Effector memory CD8-positive, alpha-beta T cell (primary cell): ENCODE measurements around the gene SLC4A3.

ENCODE experiments used
- ATAC-seq: fragments of 150-1000 bp; cut with Tn5 transposase; replicated peaks from 2 replicates; pipeline ENCODE4 v1.10.0; 2021; ENCODE audit warnings: mild to moderate bottlenecking, moderate library complexity
- DNase-seq, 3 experiments: peaks; one replicate each; pipeline ENCODE4 v3.0.0; 2021
- H3K27ac Mint-ChIP-seq, 2 donors: one replicate each; pipeline ENCODE4 v1.8.0; 2022; ENCODE audit warnings: mild to moderate bottlenecking in 2 of 2, mixed read lengths in 2 of 2, moderate library complexity in 2 of 2
- H3K27me3 Mint-ChIP-seq, 2 donors: one replicate each; pipeline ENCODE4 v1.8.0; 2022; ENCODE audit warnings: mixed read lengths in 2 of 2
- H3K36me3 Mint-ChIP-seq: one replicate; pipeline ENCODE4 v1.8.0; 2022; ENCODE audit warnings: mild to moderate bottlenecking, moderate library complexity, mixed read lengths; ENCODE audit not compliant: insufficient read depth
- H3K4me1 Mint-ChIP-seq, 2 donors: one replicate each; pipeline ENCODE4 v1.8.0; 2022; ENCODE audit warnings: low read depth in 2 of 2, mixed read lengths in 2 of 2
- H3K4me3 Mint-ChIP-seq, 2 donors: one replicate each; pipeline ENCODE4 v1.8.0; 2022; ENCODE audit warnings: mild to moderate bottlenecking in 2 of 2, mixed read lengths in 2 of 2, moderate library complexity in 2 of 2
- H3K9me3 Mint-ChIP-seq, 2 donors: one replicate each; pipeline ENCODE4 v1.8.0; 2022; ENCODE audit warnings: mixed read lengths in 2 of 2

Gene SLC4A3

DNA sequence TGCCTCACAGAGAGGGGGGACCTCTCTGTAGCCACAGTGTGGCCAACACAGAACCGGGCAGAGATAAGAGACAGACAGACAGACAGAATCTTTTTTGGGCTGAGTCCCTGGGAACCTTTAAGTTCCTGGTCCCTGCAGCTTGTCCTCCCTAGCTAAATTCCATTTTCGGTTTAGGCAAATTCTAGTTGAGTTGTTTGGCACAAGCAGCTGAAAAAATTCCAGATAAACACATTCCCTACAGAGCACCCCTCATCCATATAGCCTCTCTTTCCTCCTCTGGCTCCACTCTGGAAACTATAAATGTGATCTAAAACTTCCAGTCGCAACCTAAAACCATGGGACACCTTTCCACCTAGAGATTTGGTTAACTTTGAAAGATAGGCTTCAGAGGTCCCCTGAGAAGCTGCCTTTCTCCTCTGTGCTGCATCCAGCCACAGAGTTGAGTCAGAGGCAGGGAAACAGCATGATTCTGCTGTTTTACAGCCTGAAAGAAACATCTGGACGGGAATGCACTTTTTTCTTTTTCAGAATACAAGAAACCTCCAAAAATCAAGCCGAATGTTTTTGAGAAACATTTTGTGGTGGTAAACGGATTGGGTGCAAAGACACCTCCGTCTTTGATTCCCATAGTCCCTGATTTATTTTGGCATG is 30.9 kb downstream of the SLC4A3 start:
- no peaks in the 10 kb centered on the region for H3K4me1 Mint-ChIP-seq
- ATAC-seq (no peak), DNase-seq (no peak)
- peaks cover 58 to 75% of the 10 kb centered on the region in 2 donors for H3K27me3 Mint-ChIP-seq
- no peak overlapping the region for H3K27ac Mint-ChIP-seq
- peaks cover 3% of the 10 kb centered on the region for H3K36me3 Mint-ChIP-seq
- peaks cover 0 to 3% of the 10 kb centered on the region in 2 donors for H3K9me3 Mint-ChIP-seq
- H3K4me3 Mint-ChIP-seq, result no peak overlapping the region

DNA sequence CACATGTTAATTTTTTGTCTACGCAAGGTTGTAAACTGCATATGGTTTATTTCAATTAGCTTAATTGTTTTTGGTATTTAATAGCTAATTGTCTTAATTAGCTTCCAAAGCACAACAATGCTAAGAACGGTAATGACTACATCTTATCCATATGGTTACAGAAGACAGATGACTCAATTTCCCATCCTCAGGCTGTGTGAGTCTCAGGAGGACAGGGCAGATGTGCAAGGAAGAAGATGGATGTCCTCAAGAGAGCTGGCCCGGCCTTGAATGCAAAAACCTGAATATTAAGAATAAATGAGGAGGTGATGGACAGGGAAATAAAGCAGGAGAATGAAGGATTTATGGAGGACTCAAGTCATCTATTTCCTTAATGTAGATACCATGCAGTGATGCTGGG is 31.4 kb downstream of the SLC4A3 start:
- peaks cover 0 to 3% of the 10 kb centered on the region in 2 donors for H3K9me3 Mint-ChIP-seq
- ATAC-seq (no peak), DNase-seq (no peak)
- H3K4me3 Mint-ChIP-seq, result no peak overlapping the region
- H3K27me3 Mint-ChIP-seq, result peaks cover 58 to 75% of the 10 kb centered on the region in 2 donors
- no peak overlapping the region for H3K27ac Mint-ChIP-seq
- H3K4me1 Mint-ChIP-seq, result no peaks in the 10 kb centered on the region
- peaks cover 3% of the 10 kb centered on the region for H3K36me3 Mint-ChIP-seq

- no peak overlapping the region for H3K4me3 Mint-ChIP-seq
- H3K27me3 Mint-ChIP-seq, result peaks cover 64 to 86% of the 10 kb centered on the region in 2 donors
- no peaks in the 10 kb centered on the region for H3K4me1 Mint-ChIP-seq
- H3K36me3 Mint-ChIP-seq, result no peaks in the 10 kb centered on the region
- ATAC-seq (no peak), DNase-seq (no peak)
- H3K27ac Mint-ChIP-seq, result no peak overlapping the region
- H3K9me3 Mint-ChIP-seq, result peaks cover 0 to 3% of the 10 kb centered on the region in 2 donors
Measured at GRCh38 chr2:219661197-219661954, 33.9 kb downstream of the SLC4A3 start.

GRCh38 chr2:219661955-219662395 is 34.5 kb downstream of the SLC4A3 start:
- H3K9me3 Mint-ChIP-seq, result peaks cover 0 to 3% of the 10 kb centered on the region in 2 donors
- peaks cover 58 to 86% of the 10 kb centered on the region in 2 donors for H3K27me3 Mint-ChIP-seq
- ATAC-seq (no peak), DNase-seq (no peak)
- H3K4me3 Mint-ChIP-seq, result no peak overlapping the region
- no peaks in the 10 kb centered on the region for H3K4me1 Mint-ChIP-seq
- H3K36me3 Mint-ChIP-seq, result no peaks in the 10 kb centered on the region
- H3K27ac Mint-ChIP-seq, result no peak overlapping the region

DNA sequence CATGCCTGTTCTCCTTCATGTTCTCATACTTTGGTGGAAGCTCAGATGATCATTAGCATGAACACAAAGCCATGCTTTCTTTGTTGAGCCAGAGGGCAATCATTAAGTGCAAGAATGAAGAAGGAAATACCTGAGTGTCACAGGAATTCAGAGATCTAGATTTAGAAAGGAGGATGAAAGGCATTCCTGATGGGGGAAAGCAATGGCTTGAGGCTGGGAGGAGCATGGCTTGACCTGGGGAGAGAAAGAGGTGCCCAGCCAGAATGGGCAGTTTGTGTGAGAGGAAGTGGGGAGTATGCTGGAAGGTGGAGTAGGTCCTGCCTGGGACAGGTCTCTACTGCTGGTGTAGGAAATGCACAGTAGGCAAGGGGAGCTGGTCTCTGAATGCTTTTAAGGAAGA is 35.1 kb downstream of the SLC4A3 start:
- Mint-ChIP-seq H3K36me3 (no peaks in the 10 kb centered on the region), H3K4me1 (no peaks in the 10 kb centered on the region), H3K27ac (no peak overlapping the region), H3K9me3 (peaks cover 0 to 3% of the 10 kb centered on the region in 2 donors), H3K4me3 (no peak overlapping the region), H3K27me3 (peaks cover 58 to 80% of the 10 kb centered on the region in 2 donors)
- no peak for ATAC-seq
- no peak for DNase-seq

DNA sequence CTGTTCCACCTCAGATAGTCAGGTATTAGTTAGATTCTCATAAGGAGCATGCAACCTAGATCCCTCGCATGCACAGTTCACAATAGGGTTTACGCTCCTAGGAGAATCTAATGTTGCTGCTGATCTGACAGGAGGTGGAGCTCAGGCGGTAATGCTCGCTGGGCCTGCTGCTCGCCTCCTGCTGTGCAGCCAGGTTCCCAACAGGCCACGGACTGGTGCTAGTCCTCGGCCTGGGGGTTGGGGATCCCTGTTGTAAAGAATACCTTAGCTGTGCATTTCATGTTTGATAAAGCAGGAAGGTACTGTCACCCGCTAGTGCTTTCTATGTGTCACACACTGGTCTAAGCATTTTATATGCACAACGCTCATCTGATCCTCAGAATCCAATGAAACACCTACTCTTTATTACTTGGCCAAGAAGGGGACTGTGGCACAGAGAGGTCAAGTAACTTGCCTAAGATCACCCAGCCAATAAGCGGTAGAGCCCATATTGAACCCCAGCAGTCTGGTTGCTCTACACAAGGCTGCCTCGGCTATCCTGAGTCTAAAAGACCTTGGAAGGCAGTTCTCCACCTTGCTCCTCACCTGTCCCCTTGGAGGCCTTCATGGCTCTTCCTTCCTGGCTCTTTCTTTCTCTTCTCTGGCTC is 35.8 kb downstream of the SLC4A3 start:
- ATAC-seq, result no peak
- no peak overlapping the region for H3K4me3 Mint-ChIP-seq
- peaks cover 52 to 75% of the 10 kb centered on the region in 2 donors for H3K27me3 Mint-ChIP-seq

DNA sequence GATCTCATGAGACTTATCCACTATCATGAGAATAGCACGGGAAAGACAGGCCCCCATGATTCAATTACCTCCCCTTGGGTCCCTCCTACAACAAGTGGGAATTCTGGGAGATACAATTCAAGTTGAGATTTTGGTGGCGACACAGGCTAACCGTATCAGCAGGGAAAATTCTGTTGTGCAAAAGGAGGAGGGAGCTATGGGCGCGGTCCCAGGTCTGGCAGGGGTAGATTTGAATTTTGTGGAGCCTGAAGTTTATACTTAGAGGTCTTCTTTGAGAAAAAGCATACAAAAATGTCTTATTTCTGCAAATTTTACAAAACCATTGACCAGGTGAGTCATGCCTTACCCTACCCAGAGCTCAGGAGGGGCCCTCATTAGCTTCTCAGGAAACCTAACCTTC is 36.6 kb downstream of the SLC4A3 start:
- H3K9me3 Mint-ChIP-seq, result peaks cover 0 to 3% of the 10 kb centered on the region in 2 donors
- H3K4me1 Mint-ChIP-seq, result no peaks in the 10 kb centered on the region
- peaks cover 45 to 72% of the 10 kb centered on the region in 2 donors for H3K27me3 Mint-ChIP-seq
- no peak overlapping the region for H3K4me3 Mint-ChIP-seq
- no peaks in the 10 kb centered on the region for H3K36me3 Mint-ChIP-seq
- DNase-seq (no peak), ATAC-seq (no peak)
- H3K27ac Mint-ChIP-seq, result no peak overlapping the region

More for the DNA sequence above, 35.8 kb downstream of the SLC4A3 start:
- peaks cover 0 to 3% of the 10 kb centered on the region in 2 donors for H3K9me3 Mint-ChIP-seq
- DNase-seq, result no peak
- no peak overlapping the region for H3K27ac Mint-ChIP-seq
- no peaks in the 10 kb centered on the region for H3K4me1 Mint-ChIP-seq
- no peaks in the 10 kb centered on the region for H3K36me3 Mint-ChIP-seq

GRCh38 chr2:219664944-219665343 is 37.5 kb downstream of the SLC4A3 start:
- ATAC-seq (no peak), DNase-seq (no peak)
- no peak overlapping the region for H3K27ac Mint-ChIP-seq
- H3K4me1 Mint-ChIP-seq, result no peaks in the 10 kb centered on the region
- H3K27me3 Mint-ChIP-seq, result peaks cover 44 to 63% of the 10 kb centered on the region in 2 donors
- no peaks in the 10 kb centered on the region for H3K36me3 Mint-ChIP-seq
- peaks cover 0 to 3% of the 10 kb centered on the region in 2 donors for H3K9me3 Mint-ChIP-seq
- no peak overlapping the region for H3K4me3 Mint-ChIP-seq

DNA sequence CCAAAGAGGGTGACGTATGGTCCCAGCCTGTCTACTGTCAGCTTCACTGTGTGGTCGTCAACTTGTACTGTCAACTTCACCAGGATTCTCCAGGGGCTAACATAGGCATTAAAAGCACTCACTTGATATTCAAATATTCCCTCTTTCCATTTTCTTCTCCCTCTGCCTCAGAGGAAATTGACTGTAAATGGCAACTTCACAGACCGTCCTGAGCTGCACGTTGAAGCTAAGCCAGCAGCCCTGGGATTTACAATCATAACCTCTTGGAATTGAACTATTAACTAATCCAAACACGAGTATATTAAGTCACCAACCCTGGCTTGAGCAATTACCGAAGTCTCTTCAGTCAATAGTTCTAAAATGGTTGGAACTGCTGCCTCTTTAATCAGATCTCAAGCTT is 38.5 kb downstream of the SLC4A3 start:
- Mint-ChIP-seq H3K4me3 (no peak overlapping the region), H3K9me3 (peaks cover 0 to 3% of the 10 kb centered on the region in 2 donors), H3K4me1 (no peaks in the 10 kb centered on the region), H3K36me3 (no peaks in the 10 kb centered on the region), H3K27me3 (peaks cover 36 to 53% of the 10 kb centered on the region in 2 donors), H3K27ac (no peak overlapping the region)
- DNase-seq (no peak), ATAC-seq (no peak)

GRCh38 chr2:219668316-219668715 is 40.9 kb downstream of the SLC4A3 start:
- Mint-ChIP-seq H3K27me3 (peaks cover 38 to 50% of the 10 kb centered on the region in 2 donors), H3K27ac (no peak overlapping the region), H3K4me1 (no peaks in the 10 kb centered on the region), H3K36me3 (no peaks in the 10 kb centered on the region), H3K9me3 (no peaks in the 10 kb centered on the region), H3K4me3 (no peak overlapping the region)
- DNase-seq (no peak), ATAC-seq (no peak)

DNA sequence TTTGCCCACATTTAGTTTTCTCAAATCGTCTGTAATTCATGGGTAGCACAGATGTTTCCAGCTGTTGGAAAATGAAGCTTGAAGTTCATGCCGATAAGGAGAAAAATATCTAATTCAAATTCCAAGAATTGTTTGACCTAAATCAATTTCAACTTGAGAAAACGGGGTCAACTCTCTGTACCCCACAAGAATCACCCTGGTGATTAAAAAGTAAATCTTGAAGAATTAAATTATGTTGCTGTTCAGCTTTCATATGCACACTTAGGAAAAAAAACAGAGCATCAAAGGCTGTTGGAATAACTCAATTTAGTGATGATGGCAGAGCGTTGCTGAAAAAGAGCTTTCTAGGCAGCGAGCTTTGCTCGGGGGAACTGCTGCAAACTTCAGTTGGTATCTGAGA is 43.0 kb downstream of the SLC4A3 start:
- H3K36me3 Mint-ChIP-seq, result no peaks in the 10 kb centered on the region
- no peaks in the 10 kb centered on the region for H3K9me3 Mint-ChIP-seq
- ATAC-seq (no peak), DNase-seq (no peak)
- H3K27me3 Mint-ChIP-seq, result peaks cover 37 to 56% of the 10 kb centered on the region in 2 donors
- H3K4me3 Mint-ChIP-seq, result no peak overlapping the region
- H3K27ac Mint-ChIP-seq, result no peak overlapping the region
- H3K4me1 Mint-ChIP-seq, result no peaks in the 10 kb centered on the region

GRCh38 chr2:219671279-219671678 is 43.8 kb downstream of the SLC4A3 start:
- Mint-ChIP-seq H3K27ac (no peak overlapping the region), H3K9me3 (no peaks in the 10 kb centered on the region), H3K4me1 (no peaks in the 10 kb centered on the region), H3K36me3 (no peaks in the 10 kb centered on the region), H3K4me3 (no peak overlapping the region), H3K27me3 (peaks cover 38 to 56% of the 10 kb centered on the region in 2 donors)
- no peak for ATAC-seq
- no peak for DNase-seq

DNA sequence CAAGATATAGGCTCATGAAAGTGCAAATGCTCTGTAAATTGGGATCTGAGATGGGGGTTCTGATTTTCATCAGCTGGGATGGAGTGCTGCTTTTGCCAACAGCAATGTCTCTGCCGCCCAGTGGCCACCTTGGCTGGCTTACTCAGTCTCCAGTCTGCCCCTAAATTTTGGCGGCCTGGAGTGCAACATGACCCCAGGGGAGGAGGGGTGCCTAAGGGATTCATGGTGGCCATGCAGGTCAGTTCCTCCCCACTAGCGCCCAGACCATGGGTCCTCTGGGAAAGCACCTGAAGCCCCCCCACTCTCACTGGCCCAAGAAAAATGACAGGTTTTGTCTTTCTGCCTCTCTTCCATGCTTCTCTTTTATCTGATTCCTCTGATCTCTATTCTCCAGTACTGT is 45.0 kb downstream of the SLC4A3 start:
- H3K4me3 Mint-ChIP-seq, result no peak overlapping the region
- H3K9me3 Mint-ChIP-seq, result no peaks in the 10 kb centered on the region
- ATAC-seq (no peak), DNase-seq (no peak)
- H3K36me3 Mint-ChIP-seq, result no peaks in the 10 kb centered on the region
- no peak overlapping the region for H3K27ac Mint-ChIP-seq
- H3K4me1 Mint-ChIP-seq, result no peaks in the 10 kb centered on the region
- peaks cover 38 to 55% of the 10 kb centered on the region in 2 donors for H3K27me3 Mint-ChIP-seq
